HUES6 (cell line): Measurements from ENCODE around the gene MAN1B1.
A peak's percentile ranks its signal among the peaks of the same experiment; 100 is the strongest.

Experiments
- H3K27ac ChIP-seq: 2 replicates; pipeline ENCODE4 v1.7.0; 2013; ENCODE audit warnings: low read depth, mild to moderate bottlenecking, low read length, inconsistent platforms
- H3K27me3 ChIP-seq: 2 replicates; pipeline ENCODE4 v1.6.1; 2013; ENCODE audit warnings: low read length; ENCODE audit not compliant: control insufficient read depth, insufficient read depth
- H3K36me3 ChIP-seq: 2 replicates; pipeline ENCODE4 v1.6.1; 2013; ENCODE audit warnings: low read length; ENCODE audit not compliant: control insufficient read depth, insufficient read depth
- H3K4me1 ChIP-seq: 2 replicates; pipeline ENCODE4 v1.6.1; 2013; ENCODE audit warnings: low read length; ENCODE audit not compliant: control insufficient read depth, insufficient read depth
- H3K4me3 ChIP-seq: 2 replicates; pipeline ENCODE4 v1.5.1; 2013; ENCODE audit warnings: low read depth, low read length
- H3K9ac ChIP-seq: one replicate; pipeline ENCODE4 v1.6.1; 2013; ENCODE audit warnings: mild to moderate bottlenecking, low read length
- H3K9me3 ChIP-seq: 2 replicates; pipeline ENCODE4 v1.6.1; 2013; ENCODE audit warnings: low read depth, low read length; ENCODE audit not compliant: control insufficient read depth, insufficient read depth

Gene MAN1B1

GRCh38 chr9:137136881-137137607, 50.3 kb downstream of the MAN1B1 start:
- Histone ChIP-seq H3K9me3 (no peaks in the 10 kb centered on the region), H3K4me3 (no peak overlapping the region), H3K4me1 (0 out of 2 replicates have a peak, but pooled peaks cover 3% of the 10 kb centered on the region), H3K36me3 (no peaks in the 10 kb centered on the region), H3K27me3 (peaks cover 81% of the 10 kb centered on the region), H3K9ac (no peak overlapping the region), H3K27ac (no peak overlapping the region)

- Histone ChIP-seq H3K36me3 (no peaks in the 10 kb centered on the region), H3K9ac (no peak overlapping the region), H3K9me3 (no peaks in the 10 kb centered on the region), H3K4me1 (0 out of 2 replicates have a peak, but pooled peaks cover 3% of the 10 kb centered on the region), H3K27ac (no peak overlapping the region), H3K4me3 (peak overlapping the region; percentile 32; the same call in 1 of the 2 replicates), H3K27me3 (peaks cover 87% of the 10 kb centered on the region)
These were observed 51.4 kb downstream of the MAN1B1 start for GRCh38 chr9:137138058-137138721.

GRCh38 chr9:137138722-137139467, 52.1 kb downstream of the MAN1B1 start, which contains the start of gene GRIN1:
Gene GRIN1, plus strand, starts transcription at chr9:137139154. Its CDS starts 333 bp downstream, at chr9:137139487.
- Histone ChIP-seq H3K27me3 (peaks cover 88% of the 10 kb centered on the region), H3K36me3 (no peaks in the 10 kb centered on the region), H3K27ac (no peak within 1 kb of the TSS), H3K9me3 (no peaks in the 10 kb centered on the region), H3K9ac (no peak within 1 kb of the TSS), H3K4me3 (peak within 1 kb of the TSS; percentile 32), H3K4me1 (0 out of 2 replicates have a peak, but pooled peaks cover 3% of the 10 kb centered on the region)

- Histone ChIP-seq H3K36me3 (no peaks in the 10 kb centered on the region), H3K27ac (no peak overlapping the region), H3K9me3 (no peaks in the 10 kb centered on the region), H3K27me3 (peaks cover 88% of the 10 kb centered on the region), H3K4me3 (peak overlapping the region; percentile 6; the same call in 1 of the 2 replicates), H3K9ac (no peak overlapping the region), H3K4me1 (0 out of 2 replicates have a peak, but pooled peaks cover 3% of the 10 kb centered on the region)
These were observed 52.8 kb downstream of the MAN1B1 start for GRCh38 chr9:137139468-137140150.

GRCh38 chr9:137140151-137141012, 53.6 kb downstream of the MAN1B1 start:
- Histone ChIP-seq H3K9ac (no peak overlapping the region), H3K9me3 (no peaks in the 10 kb centered on the region), H3K27ac (no peak overlapping the region), H3K4me3 (no peak overlapping the region), H3K4me1 (0 out of 2 replicates have a peak, but pooled peaks cover 3% of the 10 kb centered on the region), H3K27me3 (peaks cover 88% of the 10 kb centered on the region), H3K36me3 (no peaks in the 10 kb centered on the region)

GRCh38 chr9:137141050-137141810, 54.4 kb downstream of the MAN1B1 start:
- Histone ChIP-seq H3K9ac (no peak overlapping the region), H3K4me3 (no peak overlapping the region), H3K9me3 (no peaks in the 10 kb centered on the region), H3K36me3 (no peaks in the 10 kb centered on the region), H3K27me3 (peaks cover 87% of the 10 kb centered on the region), H3K27ac (no peak overlapping the region), H3K4me1 (0 out of 2 replicates have a peak, but pooled peaks cover 3% of the 10 kb centered on the region)

- no peak overlapping the region for H3K9ac ChIP-seq
- H3K27me3 ChIP-seq = peaks cover 85% of the 10 kb centered on the region
These were observed 55.5 kb downstream of the MAN1B1 start for GRCh38 chr9:137141976-137142936.

GRCh38 chr9:137143459-137143858, 56.7 kb downstream of the MAN1B1 start:
- Histone ChIP-seq H3K36me3 (no peaks in the 10 kb centered on the region), H3K4me3 (no peak overlapping the region), H3K4me1 (0 out of 2 replicates have a peak, but pooled peaks cover 6% of the 10 kb centered on the region), H3K27ac (no peak overlapping the region), H3K9ac (no peak overlapping the region), H3K27me3 (peaks cover 80% of the 10 kb centered on the region), H3K9me3 (no peaks in the 10 kb centered on the region)

More at GRCh38 chr9:137141976-137142936, 55.5 kb downstream of the MAN1B1 start:
- no peak overlapping the region for H3K27ac ChIP-seq
- H3K4me3 ChIP-seq = no peak overlapping the region
- no peaks in the 10 kb centered on the region for H3K36me3 ChIP-seq
- 0 out of 2 replicates have a peak, but pooled peaks cover 6% of the 10 kb centered on the region for H3K4me1 ChIP-seq
- no peaks in the 10 kb centered on the region for H3K9me3 ChIP-seq
